Fibroblast of the conjunctiva (primary cell): ENCODE results near the gene HPSE2.
"Not testable (repeated sequence)": the region's sequence is repeated elsewhere in the genome, so short reads cannot be mapped to it uniquely, and the experiment has no call there.

Source experiments
- DNase-seq: peaks from one replicate; pipeline ENCODE4 v3.0.0-alpha.2; 2010; ENCODE audit warnings: low read depth

The HPSE2 gene

DNA sequence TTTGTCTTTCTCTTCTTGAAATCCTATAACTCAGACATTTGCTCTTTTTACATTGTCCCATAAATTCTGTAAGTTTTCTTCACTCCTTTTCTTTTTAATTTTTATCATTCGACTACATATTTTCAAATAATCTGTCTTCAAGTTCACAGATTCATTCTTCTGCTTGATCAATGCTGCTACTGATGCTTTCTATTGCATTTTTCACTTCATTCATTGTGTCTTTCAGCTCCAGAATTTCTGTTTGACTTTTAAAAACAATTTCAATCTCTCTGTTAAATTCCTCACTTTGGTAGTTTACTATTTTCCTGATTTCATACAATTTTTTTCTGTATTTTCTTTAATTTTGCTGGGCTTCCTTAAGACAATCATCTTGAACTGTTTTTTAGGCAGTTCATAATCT, 230.4 kb downstream of the HPSE2 start:
- DNase-seq, result no peak

DNA sequence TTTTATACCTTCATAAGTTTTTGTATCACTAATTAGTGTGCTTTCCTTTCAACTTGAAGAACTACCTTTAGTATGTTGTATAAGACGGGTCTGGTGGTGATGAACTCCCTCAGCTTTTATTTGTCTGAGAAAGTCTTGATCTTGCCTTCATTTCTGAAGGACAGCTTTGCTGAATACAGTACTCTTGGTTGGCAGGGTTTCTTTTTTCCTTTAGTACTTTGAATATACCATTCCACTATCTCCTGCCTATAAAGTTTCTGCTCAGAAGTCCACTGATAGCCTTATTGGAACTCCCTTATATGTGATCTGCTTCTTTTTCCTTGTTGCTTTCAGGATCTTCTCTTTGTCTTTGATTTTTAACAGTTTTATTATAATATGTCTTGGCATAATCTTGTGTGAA, 230.9 kb downstream of the HPSE2 start:
- no peak for DNase-seq

DNA sequence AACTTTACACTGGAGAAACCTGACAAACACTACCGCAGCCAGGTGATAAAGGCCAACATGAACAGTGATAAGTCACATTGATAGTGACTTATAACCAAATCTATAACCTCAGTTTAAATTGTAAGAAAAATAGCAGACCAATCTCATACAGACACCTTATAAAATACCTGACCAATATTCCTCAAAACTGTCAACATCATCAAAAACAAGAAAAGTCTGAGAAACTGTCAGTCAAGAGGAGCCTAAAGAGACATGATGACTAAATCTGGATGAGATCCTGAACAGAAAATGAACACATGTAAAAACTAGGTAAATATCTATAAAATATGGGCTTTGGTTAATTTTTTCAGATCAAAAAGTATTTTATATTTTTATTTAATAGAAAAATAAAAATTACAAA, 233.3 kb downstream of the HPSE2 start:
- DNase-seq, result no peak

DNA sequence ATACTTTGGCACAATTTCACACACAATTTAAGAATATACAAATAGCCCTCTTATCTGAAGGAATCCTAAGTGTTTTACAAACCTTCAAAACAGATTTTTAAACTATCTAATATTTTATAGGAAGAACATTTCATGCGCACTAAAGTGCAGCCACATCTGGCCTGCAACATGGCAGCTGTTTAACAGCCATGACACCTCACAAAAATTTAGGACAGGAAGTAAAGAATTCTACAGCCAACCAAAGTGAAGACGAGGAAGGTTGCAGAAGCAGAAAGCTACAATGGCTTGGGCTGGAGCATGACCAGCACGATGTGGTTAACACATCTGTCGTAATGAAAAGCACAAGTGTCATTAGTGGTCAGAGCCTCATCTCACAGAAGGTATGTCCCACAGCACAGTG, 238.1 kb downstream of the HPSE2 start:
- no peak for DNase-seq

DNA sequence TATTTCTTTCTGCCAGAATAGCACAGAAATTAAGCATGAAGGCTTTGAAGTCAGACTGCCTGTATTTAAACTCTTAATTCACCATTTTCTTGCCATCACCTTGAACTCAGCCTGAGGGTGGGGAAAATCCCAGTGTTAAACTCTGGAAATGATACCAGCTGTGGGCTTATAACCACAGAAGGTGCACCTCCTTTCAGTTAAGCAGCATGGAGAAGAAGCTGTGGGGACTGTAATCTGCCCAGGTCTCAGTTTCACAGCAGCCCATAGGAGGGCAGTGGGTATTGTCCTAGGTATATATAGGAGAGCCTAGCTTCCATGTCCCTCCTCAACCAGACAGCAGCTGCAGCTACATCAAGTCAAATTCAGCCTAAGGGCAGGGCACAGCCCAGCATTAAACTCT, 241.6 kb downstream of the HPSE2 start:
- DNase-seq, result no peak

DNA sequence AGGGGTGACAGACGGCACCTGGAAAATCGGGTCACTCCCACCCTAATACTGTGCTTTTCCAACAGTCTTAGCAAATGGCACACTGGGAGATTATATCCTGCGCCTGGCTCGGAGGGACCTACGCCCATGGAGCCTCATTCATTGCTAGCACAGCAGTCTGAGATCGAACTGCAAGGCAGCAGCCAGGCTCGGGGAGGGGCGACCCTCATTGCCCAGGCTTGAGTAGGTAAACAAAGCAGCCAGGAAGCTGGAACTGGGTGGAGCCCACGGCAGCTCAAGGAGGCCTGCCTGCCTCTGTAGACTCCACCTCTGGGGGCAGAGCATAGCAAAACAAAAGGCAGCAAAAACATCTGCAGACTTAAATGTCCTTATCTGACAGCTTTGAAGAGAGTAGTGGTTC, 251.9 kb downstream of the HPSE2 start:
- not testable (repeated sequence) for DNase-seq

DNA sequence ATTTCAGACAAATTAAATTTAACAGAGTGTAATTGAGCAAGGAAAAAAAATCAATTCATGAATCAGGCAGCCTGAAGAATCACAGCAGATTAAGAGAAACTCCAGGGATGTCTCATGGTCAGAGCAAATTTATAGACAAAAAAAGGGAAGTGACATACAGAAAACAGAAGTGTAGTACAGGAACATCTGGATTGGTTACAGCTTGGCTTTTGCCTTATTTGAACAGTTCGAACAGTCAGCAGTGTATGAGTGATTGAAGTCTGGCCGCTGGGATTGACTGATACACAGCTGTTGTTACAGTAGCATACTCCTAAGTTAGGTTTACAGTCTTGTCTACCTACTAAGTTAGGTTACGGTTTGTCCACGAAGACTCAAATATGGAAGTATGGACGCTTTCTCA, 255.3 kb downstream of the HPSE2 start:
- DNase-seq, result no peak

DNA sequence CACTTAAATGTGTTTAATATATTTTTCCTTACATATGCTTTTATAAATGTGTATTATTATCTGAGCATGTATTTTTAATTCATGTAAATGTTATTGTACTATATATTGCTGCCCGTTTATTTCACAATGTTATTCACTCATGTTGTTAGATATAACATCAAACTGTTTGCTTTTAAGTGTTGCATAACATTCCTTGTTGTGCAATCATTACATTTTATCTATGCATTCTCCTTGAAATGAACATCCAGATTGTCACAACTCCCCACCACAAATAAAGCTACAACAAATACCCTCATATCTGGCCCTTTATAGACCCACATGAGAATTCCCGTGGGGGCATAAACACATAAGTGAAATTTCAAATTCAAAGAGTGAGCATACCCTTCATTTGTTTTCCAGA, 264.2 kb downstream of the HPSE2 start:
- DNase-seq, result no peak

DNA sequence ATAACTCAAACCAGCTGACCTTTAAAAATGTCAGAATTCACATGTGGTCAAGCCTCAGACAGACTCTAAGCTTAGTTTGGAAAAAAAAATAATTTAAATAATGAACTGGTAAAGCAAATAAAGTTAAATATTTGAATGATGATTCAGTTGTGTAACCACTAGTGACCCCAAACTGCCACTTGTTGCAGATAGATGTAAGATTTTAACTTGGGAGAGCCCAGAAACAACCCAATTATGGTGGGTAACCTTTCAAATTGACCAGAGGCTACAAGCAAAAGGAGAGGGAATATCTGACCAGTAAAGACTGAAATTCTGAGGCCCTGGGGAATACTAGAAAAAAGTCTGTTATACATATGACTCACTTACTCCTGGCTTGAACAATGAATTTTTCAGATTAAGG, 268.1 kb downstream of the HPSE2 start:
- DNase-seq, result no peak

DNA sequence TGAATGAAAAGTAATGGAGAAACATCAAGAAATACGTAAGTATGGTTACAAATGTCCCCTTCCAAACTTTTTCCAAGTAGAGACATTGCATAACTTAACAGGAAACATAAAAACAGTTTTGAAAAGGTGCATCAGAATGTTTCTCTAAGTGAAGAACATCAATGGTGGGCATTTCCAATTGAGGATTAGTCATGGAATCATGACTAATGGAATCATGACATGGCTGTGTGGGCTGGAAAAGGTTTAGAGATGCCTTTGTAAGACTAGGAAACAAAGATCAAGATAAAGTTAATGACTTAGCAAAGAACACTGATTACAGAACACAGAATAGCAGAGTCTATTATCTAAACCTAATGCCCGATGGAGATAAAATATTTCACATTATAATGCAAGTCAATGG, 272.0 kb downstream of the HPSE2 start:
- DNase-seq, result no peak

DNA sequence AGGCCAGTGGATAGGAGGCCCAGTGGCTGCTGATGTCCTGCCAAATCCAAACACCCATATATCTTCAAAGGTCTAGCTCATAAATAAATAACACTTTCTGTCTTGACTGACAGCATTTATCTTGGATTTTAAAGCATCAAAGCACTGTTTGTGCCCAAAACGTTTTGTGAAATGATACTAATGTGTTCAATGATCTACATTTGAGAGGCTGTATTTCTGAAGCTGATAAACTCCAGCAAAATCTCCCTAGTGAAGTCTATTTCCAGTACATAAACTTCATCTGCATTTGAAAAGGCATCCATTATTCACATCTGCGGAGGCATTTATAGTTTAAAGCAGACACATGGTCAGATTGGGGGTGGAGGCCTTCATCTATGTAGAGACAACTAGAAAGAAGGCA, 276.3 kb downstream of the HPSE2 start:
- DNase-seq, result no peak

DNA sequence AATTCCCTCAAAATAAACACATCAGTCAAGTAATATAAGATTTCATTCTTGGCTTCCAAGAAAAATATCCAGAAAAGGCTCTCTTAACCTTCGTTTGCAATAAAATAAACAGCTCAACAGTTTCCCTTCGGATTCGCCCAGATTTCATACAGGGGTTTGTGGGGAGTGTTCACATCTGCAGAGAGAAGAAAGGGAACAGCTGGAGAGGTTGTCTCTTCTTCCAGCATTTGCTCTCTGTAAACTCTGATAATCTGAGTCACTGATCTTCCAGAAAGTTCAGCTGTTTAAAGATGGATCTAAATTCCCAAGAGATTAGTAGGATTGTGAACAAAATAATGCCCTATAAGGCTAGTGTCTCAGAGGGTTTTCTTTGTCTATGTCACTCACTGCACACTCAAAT, 277.9 kb downstream of the HPSE2 start:
- DNase-seq, result no peak

DNA sequence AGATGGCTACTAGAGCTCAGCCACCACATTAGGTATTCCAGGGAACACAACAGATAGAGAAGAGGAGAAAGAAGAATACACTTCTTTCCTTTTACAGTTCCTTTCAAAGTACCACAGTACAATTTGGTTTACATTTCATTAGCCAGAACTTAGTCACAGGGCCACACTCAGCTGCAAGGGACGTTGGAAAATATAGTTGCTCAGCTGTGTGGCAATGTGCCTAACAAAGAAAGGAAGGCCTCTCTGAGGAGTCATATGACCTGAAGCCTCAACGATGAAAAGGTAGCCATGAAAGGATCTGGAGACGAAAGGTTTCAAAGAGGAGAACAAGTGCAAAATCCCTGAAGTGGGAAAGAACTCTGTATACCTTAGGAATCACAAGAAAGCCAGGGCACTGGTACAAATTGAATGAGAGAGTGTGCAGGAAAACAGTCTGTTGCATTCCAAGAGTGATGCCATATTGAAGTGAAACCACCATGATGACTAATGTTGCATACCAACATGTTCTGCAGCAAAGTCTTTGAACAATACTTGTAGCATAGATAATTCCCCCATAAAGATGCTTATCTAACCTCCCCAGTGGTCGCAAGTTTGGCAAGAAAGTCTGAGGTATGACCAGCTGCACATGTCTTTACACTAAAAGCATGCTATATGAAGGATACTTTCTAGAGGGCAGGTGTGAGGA, 278.9 kb downstream of the HPSE2 start:
- no peak for DNase-seq

DNA sequence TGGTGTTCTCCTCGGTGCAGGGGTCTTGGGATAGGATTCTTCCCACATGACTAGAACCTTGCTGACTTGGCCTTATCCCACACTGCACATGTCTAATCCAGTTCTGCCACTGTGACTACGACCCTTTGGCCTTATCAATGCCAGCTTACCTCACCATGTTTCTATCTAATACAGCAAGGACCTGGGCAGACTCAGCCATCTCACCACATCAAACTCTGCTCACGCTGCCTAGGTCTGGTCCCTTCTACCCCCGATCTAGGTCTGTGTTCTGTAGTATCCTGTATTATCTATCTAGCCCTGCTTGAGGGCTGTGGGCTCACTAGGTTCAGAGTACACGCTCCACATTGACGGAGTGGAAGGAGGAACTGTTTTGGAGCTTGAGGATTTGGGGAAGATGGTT, 282.4 kb downstream of the HPSE2 start:
- no peak for DNase-seq

DNA sequence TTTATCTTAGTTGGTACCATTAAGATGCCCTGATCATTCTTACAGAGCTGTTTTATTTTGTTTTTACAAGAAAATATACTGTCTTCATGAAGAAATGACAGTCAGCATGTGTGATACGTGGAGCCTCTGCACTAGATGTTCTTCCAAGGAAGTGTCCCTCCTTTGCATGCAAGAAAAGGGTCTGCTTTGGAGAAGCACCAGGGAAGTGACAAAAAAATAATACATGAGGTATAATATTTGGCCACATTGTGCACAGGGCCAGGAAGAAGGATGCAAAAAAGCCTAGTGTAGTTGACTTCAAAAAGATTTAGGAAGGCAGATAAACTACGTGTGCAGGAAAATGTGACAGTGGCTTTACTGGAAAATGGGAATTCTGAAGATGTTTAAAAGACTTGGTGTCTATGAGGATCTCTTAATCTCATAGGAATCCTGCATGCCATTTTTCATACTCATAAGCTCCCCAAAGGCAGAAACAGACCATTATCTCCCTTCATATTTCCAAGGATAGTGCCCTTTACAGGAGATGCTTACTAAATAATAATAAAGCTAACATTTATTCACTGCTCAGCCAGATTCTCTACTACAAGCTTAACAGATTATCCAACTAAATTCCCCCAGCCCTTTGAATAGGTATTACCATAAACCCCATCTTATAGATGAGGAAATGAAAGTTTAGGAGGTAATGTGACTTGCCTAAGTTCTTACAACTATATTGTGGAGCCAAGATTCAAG, 284.2 kb downstream of the HPSE2 start:
- no peak for DNase-seq

DNA sequence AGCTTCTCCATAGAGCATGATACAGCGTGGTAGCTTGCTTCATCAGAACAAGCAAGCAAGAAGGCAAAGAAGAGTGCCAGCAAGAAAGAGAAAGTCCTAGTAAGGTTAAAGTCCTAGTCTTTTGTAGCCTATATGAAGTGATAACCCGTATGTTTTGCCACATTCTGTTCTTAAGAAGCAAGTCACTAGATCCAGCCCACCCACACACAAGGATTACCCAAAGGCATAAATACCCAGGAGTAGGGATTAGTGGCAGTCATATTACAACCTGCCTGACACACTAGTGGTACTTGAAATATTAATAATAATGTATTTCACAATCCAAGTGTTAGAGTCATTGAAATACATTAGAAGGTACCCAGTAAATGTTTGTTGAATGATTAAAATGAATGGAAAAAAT, 285.5 kb downstream of the HPSE2 start:
- no peak for DNase-seq

DNA sequence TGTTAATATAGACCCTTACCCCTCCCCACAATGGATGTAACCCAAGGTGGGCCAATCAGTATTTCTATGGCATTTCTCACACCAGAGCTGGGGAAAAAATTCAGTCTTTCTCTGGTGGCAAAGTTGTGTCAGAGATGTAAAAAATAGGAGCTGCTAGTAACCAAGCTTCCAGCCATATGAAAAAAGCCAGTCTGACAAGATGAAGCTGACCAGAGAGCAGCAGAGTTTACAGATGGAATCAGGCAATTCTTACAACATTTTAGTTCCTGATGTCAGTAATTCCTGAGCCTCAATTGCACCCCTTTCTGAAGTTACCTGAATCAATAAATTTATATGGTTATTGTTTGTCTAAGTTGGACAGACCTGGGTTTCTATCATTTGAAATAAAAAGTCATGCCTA, 286.3 kb downstream of the HPSE2 start:
- no peak for DNase-seq

DNA sequence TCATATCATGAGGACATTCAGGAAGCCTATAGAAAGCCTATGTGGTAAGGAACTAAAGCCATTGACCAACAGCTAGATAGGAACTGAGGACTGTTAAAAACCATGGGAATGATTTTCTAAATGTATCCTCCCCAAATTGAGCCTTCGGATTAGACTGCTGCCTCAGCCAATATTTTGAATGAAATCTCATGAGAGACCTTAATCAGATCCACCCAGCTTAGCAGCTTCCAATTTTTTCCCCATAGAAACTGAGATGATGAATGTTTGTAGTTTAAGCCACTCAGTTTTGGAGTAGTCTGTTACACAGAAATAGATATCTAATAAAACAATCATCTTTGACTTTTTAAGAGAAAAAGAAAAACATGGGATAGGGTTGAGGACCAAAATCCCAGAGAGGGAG, 292.0 kb downstream of the HPSE2 start:
- DNase-seq, result no peak

DNA sequence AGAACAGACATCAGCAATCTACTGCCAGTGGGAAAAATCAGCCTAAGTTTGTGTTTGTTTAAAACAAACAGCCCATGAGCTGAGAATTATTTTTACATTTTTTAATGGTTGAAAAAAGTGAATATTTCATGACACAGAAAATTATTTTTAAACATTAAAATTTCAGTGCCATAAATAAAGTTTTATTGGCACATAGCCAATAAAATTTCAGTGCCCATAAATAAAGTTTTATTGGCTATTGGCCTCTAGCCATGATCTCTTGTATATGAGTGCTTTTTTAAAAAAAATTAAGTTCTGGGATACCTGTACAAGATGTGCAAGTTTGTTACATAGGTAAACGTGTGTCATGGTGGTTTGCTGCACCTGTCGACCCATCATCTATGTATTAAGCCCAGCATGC, 305.9 kb downstream of the HPSE2 start:
- DNase-seq, result no peak

DNA sequence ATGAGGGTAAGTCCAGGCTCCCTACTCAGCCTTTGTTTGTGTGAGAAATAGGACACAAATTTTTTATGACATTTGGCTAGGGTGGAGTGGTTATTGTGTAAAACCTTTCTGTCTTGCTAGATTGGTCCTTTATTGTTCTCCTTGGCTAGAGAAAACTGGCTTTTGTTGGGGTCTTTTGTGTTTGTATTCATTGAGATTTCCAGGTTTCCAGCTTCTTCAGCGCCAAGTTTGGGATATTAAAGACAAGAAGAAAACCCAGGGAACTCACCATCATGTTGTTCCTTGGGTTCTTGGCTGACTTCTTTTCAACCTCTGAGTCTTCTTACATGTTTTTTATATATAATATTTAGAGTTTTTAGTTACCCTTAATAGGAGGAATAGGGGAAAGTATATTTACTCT, 310.0 kb downstream of the HPSE2 start:
- DNase-seq, result no peak

DNA sequence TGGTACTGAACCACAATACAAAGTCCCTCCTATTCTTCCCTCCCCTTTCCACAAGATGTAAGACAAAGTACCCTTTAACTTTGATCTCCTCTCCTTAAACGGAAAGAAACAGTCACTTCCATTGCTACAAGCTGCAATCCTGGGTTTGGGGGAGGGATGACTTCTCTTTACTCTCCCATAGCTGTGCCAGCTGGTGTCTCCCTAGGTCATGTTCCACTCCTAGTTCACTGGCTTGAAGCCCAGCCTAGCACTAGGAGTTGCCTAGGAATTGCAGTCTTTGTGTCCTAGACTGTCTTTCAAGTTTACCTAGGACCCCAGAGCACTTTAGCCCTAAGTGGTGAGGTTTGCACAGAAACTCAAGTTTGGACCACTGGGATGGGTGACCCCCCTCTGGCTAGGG, 311.1 kb downstream of the HPSE2 start:
- DNase-seq, result no peak

DNA sequence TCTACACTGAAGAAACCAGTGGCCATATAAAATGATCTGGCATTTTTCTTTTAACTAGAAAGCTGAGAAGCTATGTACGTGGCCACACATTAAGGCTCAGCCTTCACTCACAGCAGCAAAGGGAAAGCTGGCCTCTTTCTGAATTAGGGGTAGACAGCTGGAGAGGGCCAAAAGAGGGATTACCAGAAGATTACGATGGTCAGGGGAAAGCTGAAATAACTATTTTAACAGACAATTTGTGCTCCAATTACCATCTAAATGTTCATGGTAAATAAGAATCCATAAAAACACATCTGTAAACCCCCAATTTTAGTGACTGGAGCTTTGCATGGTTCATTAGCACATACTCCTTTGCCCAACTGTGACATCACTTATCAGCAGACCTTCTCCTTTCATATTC, 314.3 kb downstream of the HPSE2 start:
- no peak for DNase-seq

DNA sequence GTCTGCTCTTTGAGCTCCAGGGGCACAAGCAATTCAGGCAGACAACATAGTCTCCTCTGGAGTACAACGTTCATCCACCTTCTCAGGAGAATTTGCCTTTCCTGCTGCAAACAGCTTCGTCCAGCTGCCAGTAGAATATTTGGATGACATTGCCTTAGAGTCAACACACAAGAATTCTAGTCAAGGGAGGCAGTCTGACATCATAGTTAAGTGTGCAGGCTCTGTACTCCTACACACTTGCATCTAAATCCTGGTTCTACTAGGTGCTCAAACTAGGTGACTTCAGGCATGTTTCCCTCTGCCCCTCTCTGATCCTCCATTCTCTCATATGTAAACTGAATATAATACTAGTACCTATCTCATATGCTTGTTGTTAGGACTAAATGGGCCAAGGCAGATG, 314.8 kb downstream of the HPSE2 start:
- no peak for DNase-seq

DNA sequence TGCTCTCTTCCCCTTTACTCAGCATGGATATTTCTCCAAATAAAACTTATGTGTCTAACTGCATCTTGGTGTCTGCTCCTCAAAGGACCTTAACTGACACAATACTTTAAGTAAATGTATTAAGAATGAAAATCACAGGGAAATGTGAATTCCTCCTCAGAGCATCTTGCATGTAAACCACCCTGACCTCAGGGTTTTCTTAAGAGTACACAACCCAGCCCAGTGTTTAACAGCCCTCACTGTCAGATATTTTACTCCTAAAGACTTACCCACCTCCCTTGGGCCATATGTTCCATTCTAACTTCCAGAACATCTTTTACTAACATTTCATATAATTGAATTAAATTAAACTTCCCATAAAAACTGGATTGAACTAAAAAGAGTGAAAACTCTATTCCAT, 315.3 kb downstream of the HPSE2 start:
- no peak for DNase-seq
